Hypothalamus (tissue), 51 donors: ENCODE data around the gene LCE3E.
"Not testable (repeated sequence)": the region's sequence is repeated elsewhere in the genome, so short reads cannot be mapped to it uniquely, and the experiment has no call there.

ENCODE experiments used
- DNase-seq, 51 donors: peaks; one replicate each; lab custom pipeline; 2025; lab: John Stamatoyannopoulos, UW

The LCE3E gene, protein sequence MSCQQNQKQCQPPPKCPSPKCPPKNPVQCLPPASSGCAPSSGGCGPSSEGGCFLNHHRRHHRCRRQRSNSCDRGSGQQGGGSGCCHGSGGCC

DNA sequence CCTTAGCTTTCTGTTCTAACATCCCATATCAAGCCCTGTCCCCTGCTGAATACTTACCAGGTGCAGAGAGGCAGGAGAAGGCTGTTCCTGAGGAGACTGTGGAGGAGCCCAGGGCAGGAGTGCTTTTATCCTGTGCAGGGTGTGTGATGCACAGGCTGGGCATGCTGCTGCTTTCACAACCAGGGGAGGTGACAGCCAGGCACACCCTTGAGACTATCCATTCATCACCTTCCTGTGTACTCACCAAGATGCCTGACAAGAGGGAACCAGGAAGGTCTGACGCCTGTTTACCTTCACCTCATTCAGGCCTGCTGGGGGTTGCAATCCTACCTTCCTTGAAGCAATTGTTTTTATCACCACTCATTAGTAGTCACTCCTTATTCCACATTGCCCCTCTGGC lies at the start of gene LCE3E:
LCE3E (minus strand) TSS at position 100 of the 400 bp plus-strand sequence. CDS start 572 bp downstream, outside the sequence.
- no peak for DNase-seq

DNA sequence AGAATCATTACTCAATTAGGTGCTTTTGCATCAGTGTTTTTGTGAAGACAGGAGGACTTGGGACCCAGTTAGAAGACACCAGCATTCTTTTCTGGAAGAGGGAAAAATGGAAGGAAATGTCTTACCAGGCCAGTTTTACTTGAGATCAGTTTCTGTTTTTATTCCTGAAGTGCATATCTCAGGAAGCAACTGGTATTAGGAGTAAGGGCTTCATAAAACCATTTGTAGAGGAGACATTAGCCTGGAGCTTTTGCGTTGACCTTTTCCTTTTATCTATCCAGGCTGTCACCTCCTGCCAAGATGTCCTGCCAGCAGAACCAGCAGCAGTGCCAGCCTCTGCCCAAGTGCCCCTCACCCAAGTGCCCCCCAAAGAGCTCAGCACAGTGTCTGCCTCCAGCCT lies 46.9 kb upstream of the LCE3E start, which contains the start of gene LCE3B:
LCE3B (plus strand) TSS at position 301 of the 400 bp plus-strand sequence; CDS start at position 301, 0 bp downstream.
- DNase-seq, result no peak

DNA sequence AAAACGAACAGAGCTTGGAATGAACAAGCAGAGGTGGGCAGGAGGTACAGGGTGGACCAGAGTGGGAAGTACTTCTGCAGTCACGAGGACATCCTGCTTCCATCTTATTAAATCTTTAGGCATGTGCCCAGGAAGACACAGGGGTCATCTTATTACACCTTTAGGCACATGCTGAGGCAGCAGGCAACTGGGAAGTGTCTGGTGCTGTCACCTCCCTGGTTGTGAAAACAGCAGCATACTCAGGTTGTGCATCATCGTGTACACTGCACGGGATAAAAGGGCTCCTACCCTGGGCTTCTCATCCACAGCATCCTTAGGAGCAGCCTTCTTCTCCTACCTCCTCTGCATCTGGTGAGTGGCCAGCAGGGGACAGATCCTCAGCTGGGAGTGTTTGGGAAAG lies 33.4 kb upstream of the LCE3E start, which contains the start of gene LCE3C:
LCE3C (plus strand) TSS at position 301 of the 400 bp plus-strand sequence. CDS start 498 bp downstream, outside the sequence.
- DNase-seq, result no peak

DNA sequence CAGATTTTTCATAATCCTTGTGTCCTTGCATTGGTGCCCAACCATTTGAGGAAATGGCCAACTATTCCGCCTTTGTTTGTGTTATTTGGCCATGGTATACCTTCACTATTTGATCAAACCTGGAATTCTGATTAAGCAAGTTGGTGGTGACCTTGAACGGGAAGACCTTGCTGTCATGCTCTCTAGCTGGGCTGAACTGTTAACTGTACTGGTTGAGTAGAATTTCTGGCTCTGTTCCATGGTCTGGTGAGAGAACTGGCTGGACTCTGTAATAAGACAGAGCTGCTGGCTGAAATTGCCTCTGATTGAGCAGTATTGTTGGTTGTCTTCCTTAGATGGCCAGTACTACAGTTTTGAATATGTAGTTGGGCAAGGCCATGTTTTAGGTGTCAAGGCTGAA lies 30.4 kb upstream of the LCE3E start:
- DNase-seq, result no peak

DNA sequence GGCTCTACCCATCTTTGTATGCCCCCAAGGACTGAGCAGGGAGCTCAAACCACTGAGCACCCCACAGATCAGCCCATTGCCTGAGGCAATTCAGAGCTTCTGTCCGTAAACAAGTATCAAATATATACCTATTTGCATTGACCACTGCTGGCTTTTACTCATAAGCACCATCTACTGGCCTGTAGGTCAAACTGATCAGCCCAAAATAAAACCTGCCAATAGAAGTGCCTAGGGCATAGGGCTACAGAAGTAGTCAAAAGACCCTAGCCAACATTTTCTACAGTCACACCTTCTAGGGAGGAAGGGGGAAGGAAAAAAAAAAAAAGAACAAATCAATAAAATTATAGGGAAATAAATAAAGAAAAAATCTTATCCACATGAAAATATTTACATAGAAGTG lies 19.0 kb upstream of the LCE3E start:
- no peak for DNase-seq

DNA sequence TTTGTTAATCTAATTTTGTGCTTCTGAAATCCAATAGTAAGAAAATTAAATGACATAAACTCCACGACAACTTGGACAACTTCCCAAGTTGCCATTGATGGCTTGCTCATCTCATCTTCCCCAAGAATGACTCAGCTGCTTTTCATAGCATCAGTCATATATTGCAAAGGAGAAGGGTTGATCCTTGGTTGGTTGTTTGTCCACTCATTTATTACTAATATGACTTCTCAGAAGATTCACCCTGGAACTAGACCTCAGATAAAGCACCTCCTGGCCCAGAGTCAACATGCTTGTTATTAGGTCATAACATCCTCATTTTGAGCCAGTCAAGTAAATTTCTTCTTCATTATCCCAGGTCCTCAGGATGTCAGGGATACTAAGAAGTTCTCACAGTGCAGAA lies 16.1 kb upstream of the LCE3E start:
- DNase-seq, result no peak

DNA sequence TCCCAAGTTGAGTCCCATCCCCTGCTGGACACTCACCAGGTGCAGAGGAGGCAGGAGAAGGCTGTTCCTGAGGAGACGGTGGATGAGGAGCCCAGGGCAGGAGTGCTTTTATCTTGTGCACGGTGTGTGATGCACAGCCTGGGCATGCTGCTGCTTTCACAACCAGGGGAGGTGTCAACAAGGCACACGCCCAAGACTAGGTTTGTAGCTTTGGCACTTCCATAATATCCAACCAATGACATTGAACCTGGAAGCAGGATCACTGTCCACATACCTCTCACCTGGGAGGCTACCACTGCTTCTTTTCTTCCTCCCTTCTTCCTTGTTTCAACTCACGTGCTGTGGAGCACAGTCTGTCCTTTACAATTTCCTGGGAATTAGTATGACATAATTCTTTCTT lies 13.9 kb upstream of the LCE3E start, which contains the start of gene LCE3D:
LCE3D (minus strand) TSS at position 84 of the 400 bp plus-strand sequence. CDS start 580 bp downstream, outside the sequence.
- no peak for DNase-seq

DNA sequence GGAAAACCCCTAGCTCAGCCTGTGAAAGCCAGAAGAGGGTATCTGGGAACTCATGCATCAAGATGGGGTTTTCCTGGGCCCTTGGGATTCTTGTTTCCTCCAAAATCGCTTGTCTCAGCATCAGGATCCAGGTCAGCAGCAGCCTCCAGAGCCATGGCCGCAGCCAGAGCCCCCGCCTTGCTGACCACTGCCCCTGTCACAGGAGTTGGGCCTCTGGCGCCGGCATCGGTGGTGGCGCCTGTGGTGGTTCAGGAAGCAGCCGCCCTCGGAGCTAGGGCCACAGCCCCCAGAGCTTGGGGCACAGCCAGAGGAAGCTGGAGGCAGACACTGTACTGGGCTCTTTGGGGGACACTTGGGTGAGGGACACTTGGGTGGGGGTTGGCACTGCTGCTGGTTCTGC lies 12.9 kb upstream of the LCE3E start:
- DNase-seq, result not testable (repeated sequence)

DNA sequence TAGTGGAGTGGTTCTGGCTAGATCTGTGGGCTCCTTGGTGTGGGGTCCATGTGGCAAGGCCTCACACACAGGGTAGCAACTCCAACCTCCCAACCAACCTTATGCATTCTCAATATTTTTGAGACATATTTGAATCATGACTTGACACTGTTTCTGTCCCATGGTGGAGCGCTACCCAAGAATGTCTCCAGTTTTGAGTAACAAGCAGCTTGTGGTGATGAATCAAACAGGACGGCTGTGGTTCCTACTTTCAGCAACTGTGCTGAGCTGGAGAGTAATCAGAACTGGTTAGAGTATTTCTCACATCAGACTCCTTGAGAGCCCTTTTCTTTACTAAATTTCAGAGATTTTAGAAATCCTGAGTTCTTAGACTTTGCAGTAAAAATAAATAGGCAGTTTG lies 10.6 kb upstream of the LCE3E start:
- DNase-seq, result no peak

DNA sequence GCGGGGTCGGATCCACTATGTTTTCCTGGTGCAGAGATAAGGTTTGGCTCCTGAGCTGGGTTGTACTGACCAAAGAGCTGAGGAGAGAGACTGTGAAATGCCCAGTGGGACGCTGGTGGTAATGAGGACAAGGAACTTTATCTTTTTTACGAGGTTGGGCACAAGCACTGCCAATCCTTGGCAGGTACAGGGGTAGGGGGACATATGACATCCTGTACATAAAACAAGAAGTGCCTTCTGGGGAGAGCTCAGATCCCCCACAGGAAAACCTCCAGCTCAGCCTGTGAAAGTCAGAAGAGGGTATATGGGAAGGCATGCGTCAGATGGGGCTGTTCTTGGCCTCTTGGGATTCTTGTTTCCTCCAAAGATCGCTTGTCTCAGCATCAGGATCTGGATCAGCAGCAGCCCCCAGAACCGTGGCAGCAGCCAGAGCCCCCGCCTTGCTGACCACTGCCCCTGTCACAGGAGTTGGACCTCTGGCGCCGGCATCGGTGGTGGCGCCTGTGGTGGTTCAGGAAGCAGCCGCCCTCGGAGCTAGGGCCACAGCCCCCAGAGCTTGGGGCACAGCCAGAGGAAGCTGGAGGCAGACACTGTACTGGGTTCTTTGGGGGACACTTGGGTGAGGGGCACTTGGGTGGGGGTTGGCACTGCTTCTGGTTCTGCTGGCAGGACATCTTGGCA lies 905 bp downstream of the LCE3E start:
- no peak for DNase-seq

DNA sequence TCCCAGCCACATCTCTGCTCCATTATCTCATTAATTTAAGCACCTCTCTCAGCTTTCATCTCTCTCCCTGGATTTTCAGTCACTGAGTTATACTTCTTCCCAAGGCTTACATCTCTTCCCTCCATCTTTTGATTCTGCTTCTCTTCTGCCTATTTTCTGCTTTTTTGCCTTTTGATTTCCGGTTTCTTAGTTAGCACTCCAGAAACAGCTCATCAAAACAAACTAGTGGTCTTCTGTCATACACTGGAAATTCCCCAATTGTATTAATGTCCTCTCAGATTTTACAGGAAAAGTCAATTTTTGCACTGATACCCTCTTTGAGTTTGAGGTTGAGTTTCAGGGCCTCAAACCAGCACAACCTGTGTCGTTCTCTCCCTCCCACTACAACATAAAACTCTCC lies 1.5 kb downstream of the LCE3E start:
- DNase-seq, result no peak

DNA sequence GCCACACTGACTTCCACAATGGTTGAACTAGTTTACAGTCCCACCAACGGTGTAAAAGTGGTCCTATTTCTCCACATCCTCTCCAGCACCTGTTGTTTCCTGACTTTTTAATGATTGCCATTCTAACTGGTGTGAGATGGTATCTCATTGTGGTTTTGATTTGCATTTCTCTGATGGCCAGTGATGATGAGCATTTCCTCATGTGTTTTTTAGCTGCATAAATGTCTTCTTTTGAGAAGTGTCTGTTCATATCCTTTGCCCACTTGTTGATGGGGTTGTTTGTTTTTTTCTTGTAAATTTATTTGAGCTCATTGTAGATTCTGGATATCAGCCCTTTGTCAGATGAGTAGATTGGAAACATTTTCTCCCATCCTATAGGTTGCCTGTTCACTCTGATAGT lies 18.2 kb downstream of the LCE3E start:
- DNase-seq, result not testable (repeated sequence)

DNA sequence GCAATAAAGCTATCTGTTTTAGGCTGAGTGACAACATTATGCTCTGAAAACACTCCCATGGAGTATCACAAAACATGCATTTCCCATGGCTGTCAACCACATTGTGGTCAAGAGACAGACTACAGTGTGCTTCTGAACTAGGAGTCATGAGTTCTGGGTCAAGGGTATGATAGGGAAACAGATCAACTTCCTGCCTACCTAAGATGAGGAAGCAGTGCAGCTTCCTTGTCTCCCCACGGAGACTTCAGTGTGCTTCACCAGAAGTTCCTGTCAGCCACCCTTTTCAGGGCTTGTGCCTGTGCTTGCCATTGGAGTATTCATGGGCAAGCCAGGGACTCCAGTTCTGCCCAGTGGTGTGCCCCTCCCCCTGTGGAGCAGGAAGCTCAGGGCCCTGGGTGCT lies 19.9 kb downstream of the LCE3E start:
- no peak for DNase-seq

DNA sequence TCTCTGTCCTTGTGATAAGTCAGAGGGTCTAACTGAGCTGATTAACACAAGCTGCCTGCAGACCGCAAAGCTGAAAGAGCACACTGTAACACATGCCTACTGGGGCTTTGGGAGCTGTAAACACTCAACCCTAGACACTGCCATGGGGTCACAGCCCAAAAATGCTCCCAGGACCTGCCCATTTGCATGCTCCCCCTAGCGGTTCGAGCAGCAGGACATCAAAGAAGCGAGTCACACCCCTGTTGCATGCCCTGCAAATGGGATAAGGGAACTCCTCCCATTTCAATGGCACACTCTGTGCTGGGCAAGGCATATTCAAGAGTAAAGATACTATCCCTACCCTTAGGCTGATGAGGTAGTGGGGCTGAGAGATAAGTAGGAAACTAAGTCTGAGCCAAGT lies 22.8 kb downstream of the LCE3E start:
- no peak for DNase-seq

DNA sequence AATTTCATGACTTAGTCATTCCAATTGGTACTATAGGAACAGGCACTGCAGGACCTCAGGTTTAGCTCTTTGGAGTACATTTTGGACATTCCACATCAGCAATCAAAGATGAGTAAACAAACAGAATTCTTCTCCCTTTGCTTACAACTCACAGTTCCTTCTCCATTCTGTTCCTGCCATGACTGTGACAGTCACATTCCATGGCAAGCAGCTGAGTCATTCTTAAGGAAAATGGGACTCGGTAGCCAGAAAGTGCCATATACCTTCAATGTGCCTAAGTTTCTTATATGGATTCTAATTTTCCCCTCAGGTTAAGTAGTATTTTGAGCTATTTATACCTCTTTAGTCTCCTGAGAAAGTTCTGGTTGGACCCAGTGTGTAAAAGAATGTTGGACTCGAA lies 26.7 kb downstream of the LCE3E start:
- DNase-seq, result no peak

DNA sequence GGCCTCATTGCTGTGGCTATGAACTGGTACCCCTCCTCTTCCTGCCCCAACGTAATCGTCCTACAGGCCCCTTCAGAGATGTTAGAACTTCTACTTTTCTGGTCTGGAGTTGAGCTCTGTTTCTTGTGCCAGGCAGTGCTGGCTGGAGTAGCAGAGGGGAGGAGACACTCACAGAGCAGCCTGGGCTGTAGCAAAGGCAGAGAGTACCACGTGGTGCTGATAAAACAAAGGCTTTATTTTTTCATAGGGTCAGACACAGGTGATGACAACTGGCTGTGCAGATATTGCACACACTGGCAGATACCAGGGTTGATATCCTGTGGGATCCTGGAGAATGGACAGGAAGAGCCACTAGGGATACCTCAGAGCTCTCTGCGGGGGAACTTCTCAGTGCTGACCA lies 29.1 kb downstream of the LCE3E start:
- DNase-seq, result no peak

DNA sequence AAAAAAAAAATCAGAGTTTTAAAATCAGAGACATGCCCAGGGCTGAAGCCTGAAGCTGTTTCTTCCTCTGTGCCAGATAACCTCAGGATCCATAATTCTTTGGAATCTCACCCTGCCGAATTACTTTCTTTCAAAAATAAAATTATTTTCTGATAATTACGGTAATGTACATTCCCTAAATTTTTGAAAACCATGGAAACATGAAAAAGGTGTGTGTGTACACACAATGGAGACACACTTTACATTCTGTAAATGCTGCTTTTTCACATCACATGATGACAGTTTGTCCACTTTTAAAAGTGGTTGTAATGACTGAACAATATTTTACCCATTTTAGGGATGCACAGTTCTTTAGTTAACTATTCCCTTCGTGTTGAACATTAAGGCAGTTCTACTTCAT lies 30.8 kb downstream of the LCE3E start:
- DNase-seq, result no peak

DNA sequence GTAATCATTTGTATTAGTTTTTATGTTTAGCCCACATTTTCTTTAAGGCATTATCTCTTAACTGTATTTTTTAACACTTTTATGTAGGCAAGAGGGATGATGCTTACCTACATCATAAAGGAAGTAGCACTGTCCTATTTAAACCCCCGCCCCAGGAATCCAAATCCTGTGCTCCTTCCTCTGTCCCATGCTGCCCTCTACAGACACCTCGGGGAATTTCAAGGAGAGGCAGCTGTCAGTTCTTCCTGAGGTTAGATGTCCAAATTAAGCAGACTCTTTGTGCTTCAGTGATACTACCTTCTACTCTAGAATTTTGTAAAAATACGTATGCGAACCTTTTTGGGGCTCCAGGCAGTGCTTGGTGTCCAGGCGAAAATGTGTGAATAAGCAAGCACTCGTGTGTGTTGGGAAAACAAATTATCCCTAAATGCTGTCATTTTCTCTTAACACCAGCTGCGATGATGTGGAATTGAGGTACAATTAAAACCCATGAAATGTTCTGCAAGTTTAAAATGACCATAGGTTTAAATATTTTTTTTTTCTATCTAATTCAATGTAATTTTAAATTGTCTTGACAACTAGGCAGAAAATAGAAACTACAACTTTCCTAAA lies 33.1 kb downstream of the LCE3E start:
- no peak for DNase-seq

DNA sequence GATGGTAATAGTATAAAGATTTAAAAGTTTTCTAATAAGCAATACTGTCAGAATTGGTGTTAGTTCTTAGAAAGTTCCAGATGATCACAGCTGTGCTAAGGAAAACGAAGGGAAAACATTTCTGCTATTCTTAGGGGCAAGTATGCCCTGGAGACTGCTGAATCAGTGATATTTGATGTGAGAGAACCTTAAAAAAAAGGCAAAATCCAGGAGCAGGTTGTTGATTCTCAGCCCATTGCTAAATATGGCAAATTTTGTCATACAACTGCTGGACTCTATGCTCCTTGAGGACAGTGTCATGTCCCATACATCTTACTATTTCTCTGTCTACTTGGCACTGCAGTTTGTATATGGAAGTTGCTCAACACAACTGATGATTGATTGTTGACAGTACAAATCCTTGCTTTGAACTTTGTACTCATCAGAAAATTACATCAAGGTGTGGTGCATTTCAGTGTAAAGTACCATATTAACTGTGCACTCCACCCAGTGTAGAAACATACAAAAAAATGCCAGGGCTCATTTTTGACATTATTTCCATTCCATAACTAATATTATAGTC lies 41.4 kb downstream of the LCE3E start:
- DNase-seq, result no peak

DNA sequence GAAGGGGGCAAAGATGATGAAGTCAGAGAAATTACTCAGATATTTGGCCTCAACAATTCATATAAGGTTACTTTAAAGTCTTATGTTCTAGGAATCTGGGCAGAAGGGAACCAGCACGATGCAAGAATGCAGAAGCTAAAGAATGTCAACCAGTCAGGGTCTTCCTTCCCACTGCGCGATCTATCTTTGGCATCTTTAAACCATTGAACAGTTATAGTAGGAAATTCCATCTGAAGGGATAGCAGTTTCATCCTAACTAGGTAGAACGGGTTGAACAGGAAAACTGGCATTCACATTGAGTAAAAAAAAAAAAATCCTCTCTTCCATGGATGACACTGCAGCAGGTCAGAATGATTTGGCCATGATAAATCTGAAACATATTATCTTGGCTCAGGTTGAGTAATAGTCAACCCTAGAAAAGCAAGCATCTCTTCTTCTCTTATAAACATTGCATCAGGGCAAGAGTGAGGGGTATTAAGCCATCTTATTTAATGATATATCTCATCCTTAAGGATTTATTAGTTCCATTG lies 46.0 kb downstream of the LCE3E start:
- DNase-seq, result no peak

DNA sequence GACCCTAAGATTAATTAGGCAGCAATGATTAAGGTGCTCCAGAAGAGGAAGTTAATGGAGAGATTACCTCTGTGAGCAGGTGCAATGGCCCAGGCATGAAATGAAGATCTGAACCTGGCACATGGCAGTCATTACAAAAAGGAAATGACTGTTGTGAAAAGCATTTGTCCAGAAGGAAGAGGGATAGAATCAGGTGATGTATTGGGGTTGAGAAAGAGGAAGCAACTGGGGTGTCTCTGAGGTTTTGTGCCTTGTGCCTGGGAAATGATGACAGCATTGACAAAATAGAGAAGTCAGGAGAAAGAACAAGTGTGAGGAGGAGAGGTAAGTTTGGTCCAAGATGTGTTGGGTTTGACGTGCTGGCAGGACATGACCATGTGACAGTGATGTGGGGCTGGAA lies 46.7 kb downstream of the LCE3E start:
- DNase-seq, result no peak
